ENCODE results near the gene MPPED1.

The MPPED1 gene

DNA sequence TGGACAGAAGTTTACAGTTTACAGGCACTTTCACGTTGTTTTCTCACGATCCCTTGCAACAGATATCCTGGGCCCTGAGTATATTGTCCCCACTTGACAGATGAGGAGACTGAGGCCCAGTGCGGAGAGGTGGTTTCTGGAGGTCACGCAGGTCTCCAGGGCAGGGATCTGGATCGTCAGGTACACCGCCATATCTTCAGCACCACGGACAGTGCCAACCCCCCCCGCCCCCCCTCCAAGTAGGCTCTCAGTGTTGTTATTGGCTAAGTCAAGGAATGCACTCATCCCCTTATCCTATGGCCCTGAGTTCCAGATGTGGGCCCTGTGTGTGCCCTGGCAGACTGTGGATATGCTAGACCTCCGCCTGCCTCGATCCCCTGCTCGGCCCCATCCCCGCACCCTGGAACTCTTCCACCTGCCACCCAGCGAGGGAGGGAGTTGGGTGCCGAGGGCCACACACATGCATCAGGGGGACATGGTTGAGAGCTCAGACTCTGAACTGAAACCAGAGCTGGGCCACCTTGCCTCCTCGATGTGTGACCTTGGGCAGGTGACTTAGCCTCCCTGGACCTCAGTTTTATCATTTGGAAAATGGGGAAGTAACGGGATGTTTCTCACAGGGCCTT is 37.5 kb downstream of the MPPED1 start:
- TF ChIP-seq, protein P1, sequence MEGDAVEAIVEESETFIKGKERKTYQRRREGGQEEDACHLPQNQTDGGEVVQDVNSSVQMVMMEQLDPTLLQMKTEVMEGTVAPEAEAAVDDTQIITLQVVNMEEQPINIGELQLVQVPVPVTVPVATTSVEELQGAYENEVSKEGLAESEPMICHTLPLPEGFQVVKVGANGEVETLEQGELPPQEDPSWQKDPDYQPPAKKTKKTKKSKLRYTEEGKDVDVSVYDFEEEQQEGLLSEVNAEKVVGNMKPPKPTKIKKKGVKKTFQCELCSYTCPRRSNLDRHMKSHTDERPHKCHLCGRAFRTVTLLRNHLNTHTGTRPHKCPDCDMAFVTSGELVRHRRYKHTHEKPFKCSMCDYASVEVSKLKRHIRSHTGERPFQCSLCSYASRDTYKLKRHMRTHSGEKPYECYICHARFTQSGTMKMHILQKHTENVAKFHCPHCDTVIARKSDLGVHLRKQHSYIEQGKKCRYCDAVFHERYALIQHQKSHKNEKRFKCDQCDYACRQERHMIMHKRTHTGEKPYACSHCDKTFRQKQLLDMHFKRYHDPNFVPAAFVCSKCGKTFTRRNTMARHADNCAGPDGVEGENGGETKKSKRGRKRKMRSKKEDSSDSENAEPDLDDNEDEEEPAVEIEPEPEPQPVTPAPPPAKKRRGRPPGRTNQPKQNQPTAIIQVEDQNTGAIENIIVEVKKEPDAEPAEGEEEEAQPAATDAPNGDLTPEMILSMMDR (IDR thresholded peaks at IDR 0.05; ENCODE audit: borderline replicate concordance, insufficient read depth, low read depth, low read length) = no peak
- H3K4me3 ChIP-seq (ENCODE audit: low read depth, low read length) = no peak overlapping the region

- H3K4me3 ChIP-seq (ENCODE audit: low read depth, low read length) = no peak overlapping the region
- TF ChIP-seq, protein P1 (IDR thresholded peaks at IDR 0.05; ENCODE audit: borderline replicate concordance, insufficient read depth, low read depth, low read length) = no peak
Measured at GRCh38 chr22:43449831-43450225, 38.0 kb downstream of the MPPED1 start.

GRCh38 chr22:43451371-43452050 is 39.7 kb downstream of the MPPED1 start:
- TF ChIP-seq, protein P1 (IDR thresholded peaks at IDR 0.05; ENCODE audit: borderline replicate concordance, insufficient read depth, low read depth, low read length) = no peak
- H3K4me3 ChIP-seq (ENCODE audit: low read depth, low read length) = no peak overlapping the region

DNA sequence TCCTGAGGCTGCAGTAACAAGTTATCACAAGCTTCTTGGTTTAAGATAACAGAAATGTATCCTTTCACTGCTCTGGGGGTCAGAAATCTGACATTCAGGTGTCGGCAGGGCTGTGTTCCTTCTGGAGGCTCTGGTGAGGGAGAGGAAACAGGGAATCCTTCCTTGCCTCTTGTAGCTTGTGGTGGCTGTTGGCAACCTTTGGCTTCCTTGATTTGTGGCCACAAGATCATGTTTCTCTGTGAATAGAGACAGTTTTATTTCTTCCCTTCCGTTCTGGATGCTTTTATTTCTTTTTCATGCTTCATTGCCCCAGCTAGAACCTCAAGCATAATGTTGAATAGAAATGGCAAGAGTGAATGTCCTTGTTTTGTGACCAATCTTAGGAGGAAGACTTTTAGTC is 44.0 kb downstream of the MPPED1 start:
- H3K4me3 ChIP-seq (ENCODE audit: low read depth, low read length) = no peak overlapping the region
- TF ChIP-seq, protein P1 (IDR thresholded peaks at IDR 0.05; ENCODE audit: borderline replicate concordance, insufficient read depth, low read depth, low read length) = no peak

GRCh38 chr22:43457002-43457401 is 45.2 kb downstream of the MPPED1 start:
- no peak overlapping the region for H3K4me3 ChIP-seq (ENCODE audit: low read depth, low read length)
- TF ChIP-seq, protein P1 (IDR thresholded peaks at IDR 0.05; ENCODE audit: borderline replicate concordance, insufficient read depth, low read depth, low read length) = no peak

GRCh38 chr22:43462701-43463100 is 50.9 kb downstream of the MPPED1 start:
- no peak overlapping the region for H3K4me3 ChIP-seq (ENCODE audit: low read depth, low read length)
- TF ChIP-seq, protein P1 (IDR thresholded peaks at IDR 0.05; ENCODE audit: borderline replicate concordance, insufficient read depth, low read depth, low read length) = no peak

DNA sequence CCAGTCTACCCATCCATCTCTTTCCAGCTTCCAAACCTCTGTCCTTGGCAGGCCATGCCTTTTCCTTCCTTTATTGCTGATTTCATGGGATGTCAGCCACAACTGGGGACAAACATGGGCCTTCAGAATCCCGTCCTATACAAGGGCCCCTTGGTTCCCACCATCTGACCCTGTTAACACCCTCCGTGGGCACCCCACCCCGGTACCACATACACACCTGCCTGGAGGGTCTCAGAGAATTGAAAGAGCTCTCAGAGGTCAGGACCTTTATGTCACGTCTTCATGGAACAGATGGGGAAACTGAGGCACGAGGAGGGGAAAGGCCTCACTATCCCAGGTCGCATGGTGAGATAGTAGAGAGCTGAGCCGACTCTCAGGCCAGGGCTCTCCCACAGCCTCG is 53.0 kb downstream of the MPPED1 start:
- H3K4me3 ChIP-seq (ENCODE audit: low read depth, low read length) = no peak overlapping the region
- TF ChIP-seq, protein P1 (IDR thresholded peaks at IDR 0.05; ENCODE audit: borderline replicate concordance, insufficient read depth, low read depth, low read length) = no peak

Data from GM12875 (cell line).